GM18909 (cell line): ENCODE results near the gene ODC1.
A peak's percentile ranks its signal among the peaks of the same experiment; 100 is the strongest.

Source experiments
- ATAC-seq: cut with Tn5 transposase; IDR thresholded peaks from one replicate; pipeline ENCODE4 v1.9.1; 2021; ENCODE audit warnings: mild to moderate bottlenecking; ENCODE audit not compliant: unreplicated experiment, poor library complexity

Gene ODC1

GRCh38 chr2:10422251-10422650 is 25.9 kb downstream of the ODC1 start:
- no peak for ATAC-seq

- ATAC-seq, result no peak
Observed at GRCh38 chr2:10419553-10420257, 28.4 kb downstream of the ODC1 start.

GRCh38 chr2:10417551-10418335 is 30.4 kb downstream of the ODC1 start:
- ATAC-seq, result no peak

- no peak for ATAC-seq
Observed at GRCh38 chr2:10415640-10416039, 32.5 kb downstream of the ODC1 start.

- no peak for ATAC-seq
Observed at GRCh38 chr2:10415048-10415447, 33.1 kb downstream of the ODC1 start.

- ATAC-seq, result no peak
Observed at GRCh38 chr2:10414591-10414990, 33.5 kb downstream of the ODC1 start.

- ATAC-seq, result no peak
Observed at GRCh38 chr2:10413991-10414451, 34.1 kb downstream of the ODC1 start.

- no peak for ATAC-seq
Observed at GRCh38 chr2:10413503-10413902, 34.6 kb downstream of the ODC1 start.

GRCh38 chr2:10412380-10412779 is 35.7 kb downstream of the ODC1 start:
- no peak for ATAC-seq

GRCh38 chr2:10411557-10411956 is 36.6 kb downstream of the ODC1 start:
- ATAC-seq, result no peak

- ATAC-seq, result no peak
Observed at GRCh38 chr2:10410823-10411437, 37.2 kb downstream of the ODC1 start.

GRCh38 chr2:10410001-10410822 is 37.9 kb downstream of the ODC1 start:
- peak; percentile 71 for ATAC-seq

GRCh38 chr2:10408649-10409579 is 39.2 kb downstream of the ODC1 start:
- ATAC-seq, result peak; percentile 54

- ATAC-seq, result peak; percentile 40
Observed at GRCh38 chr2:10407841-10408648, 40.1 kb downstream of the ODC1 start.

GRCh38 chr2:10407432-10407831 is 40.7 kb downstream of the ODC1 start:
- no peak for ATAC-seq

GRCh38 chr2:10406491-10407188 is 41.5 kb downstream of the ODC1 start:
- no peak for ATAC-seq

GRCh38 chr2:10406016-10406415 is 42.1 kb downstream of the ODC1 start:
- ATAC-seq, result no peak

GRCh38 chr2:10405448-10405847 is 42.7 kb downstream of the ODC1 start:
- ATAC-seq, result no peak
